Activated naive CD8-positive, alpha-beta T cell treated with anti-CD3 and anti-CD28 coated beads for 36 hours (primary cell): Measurements from ENCODE around the gene COX7B2. TPM values are rescaled to one million over a fixed set of nuclear protein-coding genes. Genes with fewer than 3 reads are reported as not detected.

Source experiments
- DNase-seq: peaks from one replicate; pipeline ENCODE4 v3.0.0; 2021
- H3K27ac Mint-ChIP-seq: one replicate; pipeline ENCODE4 v1.8.0; 2022; ENCODE audit warnings: mild to moderate bottlenecking, moderate library complexity, mixed read lengths
- H3K27me3 Mint-ChIP-seq: one replicate; pipeline ENCODE4 v1.8.0; 2022; ENCODE audit warnings: mild to moderate bottlenecking, mixed read lengths
- H3K36me3 Mint-ChIP-seq: one replicate; pipeline ENCODE4 v1.8.0; 2021; ENCODE audit warnings: mild to moderate bottlenecking, mixed read lengths
- H3K4me1 Mint-ChIP-seq: one replicate; pipeline ENCODE4 v1.8.0; 2021; ENCODE audit warnings: mixed read lengths
- H3K4me3 Mint-ChIP-seq: one replicate; pipeline ENCODE4 v1.8.0; 2022; ENCODE audit warnings: mild to moderate bottlenecking, moderate library complexity, mixed read lengths
- H3K9me3 Mint-ChIP-seq: one replicate; pipeline ENCODE4 v1.8.0; 2022; ENCODE audit warnings: mixed read lengths
- total RNA-seq, 2 experiments: library from RNA; stranded (reverse); gene quantifications; one replicate each; pipeline ENCODE4 v1.2.3, GENCODE V29; 2021

The COX7B2 gene
- not detected for total RNA-seq

GRCh38 chr4:46909078-46909477 is at the start of gene COX7B2:
TSS of gene COX7B2 (minus strand) at chr4:46909245. CDS start at chr4:46735192, 174,053 bp downstream.
- no peaks in the 10 kb centered on the region for H3K27me3 Mint-ChIP-seq
- H3K36me3 Mint-ChIP-seq = no peaks in the 10 kb centered on the region
- H3K4me3 Mint-ChIP-seq = no peak within 1 kb of the TSS
- H3K4me1 Mint-ChIP-seq = no peaks in the 10 kb centered on the region
- H3K27ac Mint-ChIP-seq = no peak within 1 kb of the TSS
- DNase-seq = no peak
- H3K9me3 Mint-ChIP-seq = peaks cover 1% of the 10 kb centered on the region

- Mint-ChIP-seq H3K4me1 (no peaks in the 10 kb centered on the region), H3K27ac (no peak overlapping the region), H3K27me3 (no peaks in the 10 kb centered on the region), H3K36me3 (no peaks in the 10 kb centered on the region), H3K4me3 (no peak overlapping the region), H3K9me3 (no peaks in the 10 kb centered on the region)
- DNase-seq = no peak
Measured at GRCh38 chr4:46956451-46956850, 47.4 kb upstream of the COX7B2 start.

- Mint-ChIP-seq H3K36me3 (no peaks in the 10 kb centered on the region), H3K9me3 (no peaks in the 10 kb centered on the region), H3K4me1 (no peaks in the 10 kb centered on the region), H3K27me3 (no peaks in the 10 kb centered on the region), H3K4me3 (no peak overlapping the region), H3K27ac (no peak overlapping the region)
- DNase-seq = no peak
Measured at GRCh38 chr4:46955601-46956000, 46.6 kb upstream of the COX7B2 start.

GRCh38 chr4:46954643-46955042 is 45.6 kb upstream of the COX7B2 start:
- Mint-ChIP-seq H3K36me3 (no peaks in the 10 kb centered on the region), H3K4me1 (no peaks in the 10 kb centered on the region), H3K27ac (no peak overlapping the region), H3K9me3 (no peaks in the 10 kb centered on the region), H3K27me3 (no peaks in the 10 kb centered on the region), H3K4me3 (no peak overlapping the region)
- DNase-seq = no peak

GRCh38 chr4:46953564-46953963 is 44.5 kb upstream of the COX7B2 start:
- no peaks in the 10 kb centered on the region for H3K36me3 Mint-ChIP-seq
- H3K4me1 Mint-ChIP-seq = no peaks in the 10 kb centered on the region
- no peaks in the 10 kb centered on the region for H3K9me3 Mint-ChIP-seq
- no peak overlapping the region for H3K27ac Mint-ChIP-seq
- H3K4me3 Mint-ChIP-seq = no peak overlapping the region
- no peak for DNase-seq
- no peaks in the 10 kb centered on the region for H3K27me3 Mint-ChIP-seq

GRCh38 chr4:46952451-46952850 is 43.4 kb upstream of the COX7B2 start:
- Mint-ChIP-seq H3K4me3 (no peak overlapping the region), H3K36me3 (no peaks in the 10 kb centered on the region), H3K27me3 (no peaks in the 10 kb centered on the region), H3K9me3 (no peaks in the 10 kb centered on the region), H3K27ac (no peak overlapping the region), H3K4me1 (no peaks in the 10 kb centered on the region)
- no peak for DNase-seq

GRCh38 chr4:46950826-46951225 is 41.8 kb upstream of the COX7B2 start:
- H3K27me3 Mint-ChIP-seq = no peaks in the 10 kb centered on the region
- no peak overlapping the region for H3K27ac Mint-ChIP-seq
- H3K4me1 Mint-ChIP-seq = no peaks in the 10 kb centered on the region
- H3K36me3 Mint-ChIP-seq = no peaks in the 10 kb centered on the region
- H3K4me3 Mint-ChIP-seq = no peak overlapping the region
- DNase-seq = no peak
- no peaks in the 10 kb centered on the region for H3K9me3 Mint-ChIP-seq

- no peak overlapping the region for H3K27ac Mint-ChIP-seq
- H3K4me3 Mint-ChIP-seq = no peak overlapping the region
- H3K4me1 Mint-ChIP-seq = no peaks in the 10 kb centered on the region
- H3K36me3 Mint-ChIP-seq = no peaks in the 10 kb centered on the region
- no peak for DNase-seq
- no peaks in the 10 kb centered on the region for H3K27me3 Mint-ChIP-seq
- no peaks in the 10 kb centered on the region for H3K9me3 Mint-ChIP-seq
Measured at GRCh38 chr4:46949822-46950221, 40.8 kb upstream of the COX7B2 start.

GRCh38 chr4:46947541-46947940 is 38.5 kb upstream of the COX7B2 start:
- Mint-ChIP-seq H3K4me3 (no peak overlapping the region), H3K27me3 (peaks cover 3% of the 10 kb centered on the region), H3K27ac (no peak overlapping the region), H3K4me1 (no peaks in the 10 kb centered on the region), H3K9me3 (no peaks in the 10 kb centered on the region), H3K36me3 (no peaks in the 10 kb centered on the region)
- DNase-seq = no peak

- Mint-ChIP-seq H3K4me1 (no peaks in the 10 kb centered on the region), H3K27me3 (peaks cover 3% of the 10 kb centered on the region), H3K27ac (no peak overlapping the region), H3K4me3 (no peak overlapping the region), H3K36me3 (no peaks in the 10 kb centered on the region), H3K9me3 (no peaks in the 10 kb centered on the region)
- DNase-seq = no peak
Measured at GRCh38 chr4:46946919-46947536, 38.0 kb upstream of the COX7B2 start.

- no peak for DNase-seq
- Mint-ChIP-seq H3K4me3 (no peak overlapping the region), H3K4me1 (no peaks in the 10 kb centered on the region), H3K27ac (no peak overlapping the region), H3K36me3 (no peaks in the 10 kb centered on the region), H3K27me3 (peaks cover 3% of the 10 kb centered on the region), H3K9me3 (no peaks in the 10 kb centered on the region)
Measured at GRCh38 chr4:46945062-46945461, 36.0 kb upstream of the COX7B2 start.

- H3K4me3 Mint-ChIP-seq = no peak overlapping the region
- peaks cover 3% of the 10 kb centered on the region for H3K27me3 Mint-ChIP-seq
- no peak for DNase-seq
- H3K9me3 Mint-ChIP-seq = no peaks in the 10 kb centered on the region
- H3K27ac Mint-ChIP-seq = no peak overlapping the region
- no peaks in the 10 kb centered on the region for H3K36me3 Mint-ChIP-seq
- no peaks in the 10 kb centered on the region for H3K4me1 Mint-ChIP-seq
Measured at GRCh38 chr4:46944345-46944744, 35.3 kb upstream of the COX7B2 start.

- no peak for DNase-seq
- Mint-ChIP-seq H3K4me1 (no peaks in the 10 kb centered on the region), H3K27ac (no peak overlapping the region), H3K9me3 (no peaks in the 10 kb centered on the region), H3K36me3 (no peaks in the 10 kb centered on the region), H3K27me3 (no peaks in the 10 kb centered on the region), H3K4me3 (no peak overlapping the region)
Measured at GRCh38 chr4:46937493-46937892, 28.4 kb upstream of the COX7B2 start.

GRCh38 chr4:46934726-46935125 is 25.7 kb upstream of the COX7B2 start:
- H3K4me1 Mint-ChIP-seq = no peaks in the 10 kb centered on the region
- no peaks in the 10 kb centered on the region for H3K36me3 Mint-ChIP-seq
- H3K9me3 Mint-ChIP-seq = no peaks in the 10 kb centered on the region
- H3K4me3 Mint-ChIP-seq = no peak overlapping the region
- H3K27ac Mint-ChIP-seq = no peak overlapping the region
- no peaks in the 10 kb centered on the region for H3K27me3 Mint-ChIP-seq
- DNase-seq = no peak

GRCh38 chr4:46933686-46934085 is 24.6 kb upstream of the COX7B2 start:
- Mint-ChIP-seq H3K4me1 (no peaks in the 10 kb centered on the region), H3K4me3 (no peak overlapping the region)

GRCh38 chr4:46931981-46932380 is 22.9 kb upstream of the COX7B2 start:
- DNase-seq = no peak
- Mint-ChIP-seq H3K4me1 (no peaks in the 10 kb centered on the region), H3K4me3 (no peak overlapping the region), H3K27ac (no peak overlapping the region), H3K36me3 (no peaks in the 10 kb centered on the region), H3K27me3 (no peaks in the 10 kb centered on the region), H3K9me3 (no peaks in the 10 kb centered on the region)

More at GRCh38 chr4:46933686-46934085, 24.6 kb upstream of the COX7B2 start:
- Mint-ChIP-seq H3K27ac (no peak overlapping the region), H3K36me3 (no peaks in the 10 kb centered on the region), H3K9me3 (no peaks in the 10 kb centered on the region), H3K27me3 (no peaks in the 10 kb centered on the region)
- no peak for DNase-seq
